GM21529 (cell line): ENCODE results near the gene CHMP6.

Source experiments
- ATAC-seq: cut with Tn5 transposase; IDR thresholded peaks from one replicate; pipeline ENCODE4 v1.9.1; 2021; ENCODE audit not compliant: unreplicated experiment

The CHMP6 gene

GRCh38 chr17:80956321-80957190 lies 35.1 kb upstream of the CHMP6 start:
- no peak for ATAC-seq

- no peak for ATAC-seq
These were observed 34.1 kb upstream of the CHMP6 start for GRCh38 chr17:80957461-80957941.

GRCh38 chr17:80959330-80960036 lies 32.2 kb upstream of the CHMP6 start:
- no peak for ATAC-seq

GRCh38 chr17:80960037-80960796 lies 31.4 kb upstream of the CHMP6 start:
- ATAC-seq: no peak

GRCh38 chr17:80960797-80961452 lies 30.7 kb upstream of the CHMP6 start:
- ATAC-seq: no peak

GRCh38 chr17:80961541-80962330 lies 29.9 kb upstream of the CHMP6 start:
- no peak for ATAC-seq

GRCh38 chr17:80962356-80963329 lies 29.0 kb upstream of the CHMP6 start:
- no peak for ATAC-seq

- no peak for ATAC-seq
These were observed 27.7 kb upstream of the CHMP6 start for GRCh38 chr17:80963812-80964543.

GRCh38 chr17:80964544-80964856 lies 27.1 kb upstream of the CHMP6 start:
- no peak for ATAC-seq

GRCh38 chr17:80964859-80965580 lies 26.6 kb upstream of the CHMP6 start:
- ATAC-seq: no peak

- ATAC-seq: no peak
These were observed 26.0 kb upstream of the CHMP6 start for GRCh38 chr17:80965606-80966005.

- no peak for ATAC-seq
These were observed 24.2 kb upstream of the CHMP6 start for GRCh38 chr17:80967404-80967872.

- ATAC-seq: no peak
These were observed 23.0 kb upstream of the CHMP6 start for GRCh38 chr17:80968602-80969029.

GRCh38 chr17:80969030-80969673 lies 22.5 kb upstream of the CHMP6 start:
- ATAC-seq: no peak

GRCh38 chr17:80969674-80970043 lies 22.0 kb upstream of the CHMP6 start:
- ATAC-seq: no peak

GRCh38 chr17:80970044-80970761 lies 21.4 kb upstream of the CHMP6 start:
- ATAC-seq: no peak
